WERI-Rb-1 (cell line): ENCODE data around the gene OR10G4.

Experiments
- DNase-seq: peaks from one replicate; pipeline ENCODE4 v3.0.0-alpha.2; 2020
- H3K27ac ChIP-seq: fragments of 250-450 bp; sonication (Bioruptor Pico); 2 replicates; pipeline ENCODE4 v1.5.1; 2020; ENCODE audit warnings: mild to moderate bottlenecking, moderate library complexity
- H3K27me3 ChIP-seq: fragments of 250-450 bp; sonication (Bioruptor Pico); 2 replicates; pipeline ENCODE4 v1.5.1; 2021; ENCODE audit warnings: mild to moderate bottlenecking, low read depth, moderate library complexity; ENCODE audit not compliant: insufficient read depth, severe bottlenecking
- H3K36me3 ChIP-seq: fragments of 250-450 bp; sonication (Bioruptor Pico); 2 replicates; pipeline ENCODE4 v1.5.1; 2020; ENCODE audit warnings: mild to moderate bottlenecking, moderate library complexity
- H3K4me3 ChIP-seq: 2 replicates; pipeline ENCODE4 v1.5.1; 2011; ENCODE audit warnings: low read depth, mild to moderate bottlenecking, control low read depth, low read length
- H3K9me3 ChIP-seq: fragments of 250-450 bp; sonication (Bioruptor Pico); 2 replicates; pipeline ENCODE4 v1.5.1; 2021; ENCODE audit warnings: mild to moderate bottlenecking, moderate library complexity; ENCODE audit not compliant: severe bottlenecking
- CTCF ChIP-seq: IDR thresholded peaks from 2 replicates; pipeline ENCODE4 v1.5.1; 2011; ENCODE audit warnings: low read depth, mild to moderate bottlenecking, control low read depth, inconsistent platforms, low read length

The OR10G4 gene

GRCh38 chr11:124043420-124043819, 30.6 kb downstream of the OR10G4 start:
- DNase-seq, result no peak
- TF ChIP-seq CTCF, result no peak
- Histone ChIP-seq H3K36me3 (no peaks in the 10 kb centered on the region), H3K4me3 (no peak overlapping the region), H3K27ac (no peak overlapping the region), H3K9me3 (no peaks in the 10 kb centered on the region), H3K27me3 (no peaks in the 10 kb centered on the region)

- H3K27ac ChIP-seq, result no peak overlapping the region
- no peak for DNase-seq
- no peak overlapping the region for H3K4me3 ChIP-seq
- H3K9me3 ChIP-seq, result no peaks in the 10 kb centered on the region
- no peaks in the 10 kb centered on the region for H3K36me3 ChIP-seq
- no peak for TF ChIP-seq CTCF
- no peaks in the 10 kb centered on the region for H3K27me3 ChIP-seq
Observed at GRCh38 chr11:124050748-124051147, 38.0 kb downstream of the OR10G4 start.

- Histone ChIP-seq H3K9me3 (no peaks in the 10 kb centered on the region), H3K4me3 (no peak overlapping the region), H3K36me3 (no peaks in the 10 kb centered on the region), H3K27ac (no peak overlapping the region), H3K27me3 (no peaks in the 10 kb centered on the region)
- no peak for DNase-seq
- TF ChIP-seq CTCF, result no peak
Observed at GRCh38 chr11:124052966-124053365, 40.2 kb downstream of the OR10G4 start.
